Measurements from ENCODE around the gene HPSE. TPM values are rescaled to one million over a fixed set of nuclear protein-coding genes. Genes with fewer than 3 reads are reported as not detected.
"Not testable (repeated sequence)": the region's sequence is repeated elsewhere in the genome, so short reads cannot be mapped to it uniquely, and the experiment has no call there.

The HPSE gene
- total RNA-seq, 2 experiments from 2014 or later, result 13.5 to 16.1 TPM

- CTCF ChIA-PET, result interaction anchor here (0.7 kb wide), 1 partner anchor 141 kb away, joined by 3 read pairs; no protein-coding TSS in a partner anchor
- Mint-ChIP-seq H3K27me3 (ENCODE audit: low read depth) (no peaks in the 10 kb centered on the region), H3K9me3 (no peaks in the 10 kb centered on the region), H3K36me3 (ENCODE audit: low read depth) (peaks cover 25% of the 10 kb centered on the region), H3K4me3 (no peak overlapping the region), H3K27ac (no peak overlapping the region), H3K4me1 (ENCODE audit: low read depth) (peaks cover 21% of the 10 kb centered on the region)
- no peak for DNase-seq
- intact Hi-C loops (cut with micrococcal nuclease), result no loop called here
Observed at GRCh38 chr4:83276299-83277040, 58.2 kb downstream of the HPSE start.

- H3K27ac Mint-ChIP-seq; H3K4me3 Mint-ChIP-seq; H3K9me3 Mint-ChIP-seq; intact Hi-C loops (cut with micrococcal nuclease); H3K27me3 Mint-ChIP-seq (ENCODE audit: low read depth); DNase-seq: not testable (repeated sequence)
- CTCF ChIA-PET, result interaction anchor here (0.6 to 1.4 kb wide), 3 partner anchors 8 to 131 kb away, joined by 3 to 7 read pairs (median 3); partner anchors contain the start of gene COQ2
- H3K4me1 Mint-ChIP-seq (ENCODE audit: low read depth), result peaks cover 12% of the 10 kb centered on the region
- H3K36me3 Mint-ChIP-seq (ENCODE audit: low read depth), result peaks cover 28% of the 10 kb centered on the region
Observed at GRCh38 chr4:83273926-83274325, 60.7 kb downstream of the HPSE start.

GRCh38 chr4:83272900-83273299 is 61.7 kb downstream of the HPSE start:
- Mint-ChIP-seq H3K36me3 (ENCODE audit: low read depth) (peaks cover 25% of the 10 kb centered on the region), H3K27me3 (ENCODE audit: low read depth) (no peaks in the 10 kb centered on the region), H3K27ac (no peak overlapping the region), H3K9me3 (no peaks in the 10 kb centered on the region), H3K4me1 (ENCODE audit: low read depth) (peaks cover 14% of the 10 kb centered on the region), H3K4me3 (no peak overlapping the region)
- intact Hi-C loops (cut with micrococcal nuclease), result no loop called here
- no peak for DNase-seq
- CTCF ChIA-PET, result interaction anchor here (1.4 to 2.0 kb wide), 3 partner anchors 8 to 11 kb away, joined by 7 to 15 read pairs (median 12); partner anchors contain the start of gene COQ2

- CTCF ChIA-PET, result interaction anchor here (1.0 kb wide), 1 partner anchor 415 kb away, joined by 5 read pairs; no protein-coding TSS in a partner anchor
- H3K36me3 Mint-ChIP-seq (ENCODE audit: low read depth), result peaks cover 14% of the 10 kb centered on the region
- no peaks in the 10 kb centered on the region for H3K9me3 Mint-ChIP-seq
Observed at GRCh38 chr4:83269256-83269655, 65.4 kb downstream of the HPSE start.

GRCh38 chr4:83268491-83268890 is 66.2 kb downstream of the HPSE start:
- no peak overlapping the region for H3K4me3 Mint-ChIP-seq
- H3K36me3 Mint-ChIP-seq (ENCODE audit: low read depth), result peaks cover 16% of the 10 kb centered on the region
- H3K4me1 Mint-ChIP-seq (ENCODE audit: low read depth), result peaks cover 2% of the 10 kb centered on the region
- intact Hi-C loops (cut with micrococcal nuclease), result no loop called here
- no peak overlapping the region for H3K27ac Mint-ChIP-seq
- no peak for DNase-seq
- CTCF ChIA-PET, result interaction anchor here (1.0 kb wide), 2 partner anchors 34 to 414 kb away, joined by 3 to 5 read pairs; no protein-coding TSS in a partner anchor
- H3K27me3 Mint-ChIP-seq (ENCODE audit: low read depth), result no peaks in the 10 kb centered on the region
- no peaks in the 10 kb centered on the region for H3K9me3 Mint-ChIP-seq

More at GRCh38 chr4:83269256-83269655, 65.4 kb downstream of the HPSE start:
- intact Hi-C loops (cut with micrococcal nuclease), result no loop called here
- no peak for DNase-seq
- H3K27ac Mint-ChIP-seq, result no peak overlapping the region
- peaks cover 2% of the 10 kb centered on the region for H3K4me1 Mint-ChIP-seq (ENCODE audit: low read depth)
- H3K27me3 Mint-ChIP-seq (ENCODE audit: low read depth), result no peaks in the 10 kb centered on the region
- no peak overlapping the region for H3K4me3 Mint-ChIP-seq

- Mint-ChIP-seq H3K27ac (no peak overlapping the region), H3K4me1 (ENCODE audit: low read depth) (peaks cover 2% of the 10 kb centered on the region), H3K27me3 (ENCODE audit: low read depth) (no peaks in the 10 kb centered on the region), H3K4me3 (no peak overlapping the region), H3K36me3 (ENCODE audit: low read depth) (peaks cover 19% of the 10 kb centered on the region), H3K9me3 (no peaks in the 10 kb centered on the region)
- CTCF ChIA-PET, result interaction anchor here (0.6 to 1.0 kb wide), 2 partner anchors 15 to 33 kb away, joined by 3 read pairs; no protein-coding TSS in a partner anchor
- DNase-seq, result no peak
- intact Hi-C loops (cut with micrococcal nuclease), result no loop called here
Observed at GRCh38 chr4:83267830-83268475, 66.7 kb downstream of the HPSE start.

- H3K36me3 Mint-ChIP-seq (ENCODE audit: low read depth), result peaks cover 23% of the 10 kb centered on the region
- H3K4me3 Mint-ChIP-seq, result no peak overlapping the region
- H3K27ac Mint-ChIP-seq, result no peak overlapping the region
- peaks cover 2% of the 10 kb centered on the region for H3K4me1 Mint-ChIP-seq (ENCODE audit: low read depth)
- DNase-seq, result no peak
- CTCF ChIA-PET, result interaction anchor here (0.6 to 1.4 kb wide), 5 partner anchors 12 to 16 kb away, joined by 3 to 7 read pairs (median 3); partner anchors contain the start of gene COQ2
- no peaks in the 10 kb centered on the region for H3K27me3 Mint-ChIP-seq (ENCODE audit: low read depth)
- intact Hi-C loops (cut with micrococcal nuclease), result no loop called here
- H3K9me3 Mint-ChIP-seq, result no peaks in the 10 kb centered on the region
Observed at GRCh38 chr4:83267121-83267829, 67.4 kb downstream of the HPSE start.

- intact Hi-C loops (cut with micrococcal nuclease), result no loop called here
- CTCF ChIA-PET, result interaction anchor here (0.6 to 1.4 kb wide), 5 partner anchors 12 to 70 kb away, joined by 3 to 7 read pairs (median 3); partner anchors contain the start of gene COQ2
- H3K27ac Mint-ChIP-seq, result no peak overlapping the region
- peaks cover 25% of the 10 kb centered on the region for H3K36me3 Mint-ChIP-seq (ENCODE audit: low read depth)
- DNase-seq, result no peak
- H3K4me1 Mint-ChIP-seq (ENCODE audit: low read depth), result peaks cover 2% of the 10 kb centered on the region
- H3K4me3 Mint-ChIP-seq, result no peak overlapping the region
- no peaks in the 10 kb centered on the region for H3K27me3 Mint-ChIP-seq (ENCODE audit: low read depth)
- no peaks in the 10 kb centered on the region for H3K9me3 Mint-ChIP-seq
Observed at GRCh38 chr4:83266689-83267088, 68.0 kb downstream of the HPSE start.

GRCh38 chr4:83263106-83263505 is 71.5 kb downstream of the HPSE start:
- intact Hi-C loops (cut with micrococcal nuclease), result no loop called here
- Mint-ChIP-seq H3K36me3 (ENCODE audit: low read depth) (peaks cover 26% of the 10 kb centered on the region), H3K4me3 (no peak overlapping the region), H3K27me3 (ENCODE audit: low read depth) (no peaks in the 10 kb centered on the region), H3K9me3 (no peaks in the 10 kb centered on the region), H3K4me1 (ENCODE audit: low read depth) (peaks cover 2% of the 10 kb centered on the region), H3K27ac (no peak overlapping the region)
- CTCF ChIA-PET, result interaction anchor here (5.0 kb wide), 1 partner anchor 18 kb away, joined by 30 read pairs; no protein-coding TSS in a partner anchor
- DNase-seq, result no peak

GRCh38 chr4:83262682-83263081 is 72.0 kb downstream of the HPSE start:
- H3K4me3 Mint-ChIP-seq, result no peak overlapping the region
- no peak for DNase-seq
- peaks cover 28% of the 10 kb centered on the region for H3K36me3 Mint-ChIP-seq (ENCODE audit: low read depth)
- intact Hi-C loops (cut with micrococcal nuclease), result no loop called here
- H3K4me1 Mint-ChIP-seq (ENCODE audit: low read depth), result no peaks in the 10 kb centered on the region
- no peak overlapping the region for H3K27ac Mint-ChIP-seq
- H3K9me3 Mint-ChIP-seq, result no peaks in the 10 kb centered on the region
- no peaks in the 10 kb centered on the region for H3K27me3 Mint-ChIP-seq (ENCODE audit: low read depth)
- CTCF ChIA-PET, result interaction anchor here (0.6 to 5.0 kb wide), 6 partner anchors 13 to 228 kb away, joined by 3 to 30 read pairs (median 9); partner anchors contain the start of genes COPS4 and COQ2

- Mint-ChIP-seq H3K27me3 (ENCODE audit: low read depth) (no peaks in the 10 kb centered on the region), H3K36me3 (ENCODE audit: low read depth) (peaks cover 29% of the 10 kb centered on the region), H3K4me3 (no peak overlapping the region), H3K27ac (no peak overlapping the region), H3K9me3 (no peaks in the 10 kb centered on the region), H3K4me1 (ENCODE audit: low read depth) (no peaks in the 10 kb centered on the region)
- no peak for DNase-seq
- intact Hi-C loops (cut with micrococcal nuclease), result loop anchor here (2.0 kb wide), 1 partner anchor 227 kb away; the partner anchor contains the start of gene COPS4
- CTCF ChIA-PET, result interaction anchor here (0.6 to 5.0 kb wide), 9 partner anchors 10 to 226 kb away, joined by 3 to 30 read pairs (median 7); partner anchors contain the start of gene COPS4
Observed at GRCh38 chr4:83261307-83261706, 73.3 kb downstream of the HPSE start.

GRCh38 chr4:83259586-83259985 is 75.1 kb downstream of the HPSE start:
- H3K4me3 Mint-ChIP-seq, result no peak overlapping the region
- H3K27me3 Mint-ChIP-seq (ENCODE audit: low read depth), result no peaks in the 10 kb centered on the region
- H3K27ac Mint-ChIP-seq, result no peak overlapping the region
- peaks cover 27% of the 10 kb centered on the region for H3K36me3 Mint-ChIP-seq (ENCODE audit: low read depth)
- intact Hi-C loops (cut with micrococcal nuclease), result no loop called here
- no peaks in the 10 kb centered on the region for H3K9me3 Mint-ChIP-seq
- CTCF ChIA-PET, result interaction anchor here (0.9 to 5.0 kb wide), 9 partner anchors 22 to 380 kb away, joined by 3 to 30 read pairs (median 5); partner anchors contain the start of gene COPS4
- DNase-seq, result no peak
- H3K4me1 Mint-ChIP-seq (ENCODE audit: low read depth), result no peaks in the 10 kb centered on the region
